Glutamatergic neuron (in vitro differentiated cells): ENCODE measurements around the gene VPS51. TPM values are rescaled to one million over a fixed set of nuclear protein-coding genes. Genes with fewer than 3 reads are reported as not detected.

Source experiments
- DNase-seq: peaks from one replicate; pipeline ENCODE4 v3.0.0; 2022
- H3K27ac Mint-ChIP-seq: one replicate; pipeline ENCODE4 v1.8.0; 2020; ENCODE audit warnings: mild to moderate bottlenecking, mixed read lengths, inconsistent platforms; ENCODE audit not compliant: unreplicated experiment
- H3K27me3 Mint-ChIP-seq: one replicate; pipeline ENCODE4 v1.8.0; 2020; ENCODE audit warnings: mild to moderate bottlenecking, moderate library complexity, mixed read lengths, inconsistent platforms; ENCODE audit not compliant: unreplicated experiment
- H3K36me3 Mint-ChIP-seq: one replicate; pipeline ENCODE4 v1.8.0; 2020; ENCODE audit warnings: mild to moderate bottlenecking, mixed read lengths, inconsistent platforms; ENCODE audit not compliant: unreplicated experiment
- H3K4me1 Mint-ChIP-seq: one replicate; pipeline ENCODE4 v1.8.0; 2020; ENCODE audit warnings: mild to moderate bottlenecking, low read depth, mixed read lengths, inconsistent platforms; ENCODE audit not compliant: unreplicated experiment
- H3K4me3 Mint-ChIP-seq: one replicate; pipeline ENCODE4 v1.8.0; 2020; ENCODE audit warnings: mild to moderate bottlenecking, mixed read lengths, inconsistent platforms; ENCODE audit not compliant: unreplicated experiment
- H3K9me3 Mint-ChIP-seq: one replicate; pipeline ENCODE4 v1.8.0; 2020; ENCODE audit warnings: mild to moderate bottlenecking, moderate library complexity, mixed read lengths, inconsistent platforms; ENCODE audit not compliant: unreplicated experiment
- total RNA-seq: library from RNA; stranded (reverse); fragmentation: NEBNext Ultra II Directional; extraction: Animal tissue kit (Norgen Biotek cat#: 25700); gene quantifications from one replicate; pipeline ENCODE4 v1.2.1, GENCODE V29; 2021; ENCODE audit not compliant: unreplicated experiment
- TF ChIP-seq, protein P1 (sequence below): fragments of 200-600 bp; sonication (generic); IDR thresholded peaks from one replicate; pipeline ENCODE4 v1.5.0; 2021; ENCODE audit not compliant: partially characterized antibody, unreplicated experiment

VPS51 gene
- total RNA-seq, 1 donor from 2014 or later: 105 TPM

DNA sequence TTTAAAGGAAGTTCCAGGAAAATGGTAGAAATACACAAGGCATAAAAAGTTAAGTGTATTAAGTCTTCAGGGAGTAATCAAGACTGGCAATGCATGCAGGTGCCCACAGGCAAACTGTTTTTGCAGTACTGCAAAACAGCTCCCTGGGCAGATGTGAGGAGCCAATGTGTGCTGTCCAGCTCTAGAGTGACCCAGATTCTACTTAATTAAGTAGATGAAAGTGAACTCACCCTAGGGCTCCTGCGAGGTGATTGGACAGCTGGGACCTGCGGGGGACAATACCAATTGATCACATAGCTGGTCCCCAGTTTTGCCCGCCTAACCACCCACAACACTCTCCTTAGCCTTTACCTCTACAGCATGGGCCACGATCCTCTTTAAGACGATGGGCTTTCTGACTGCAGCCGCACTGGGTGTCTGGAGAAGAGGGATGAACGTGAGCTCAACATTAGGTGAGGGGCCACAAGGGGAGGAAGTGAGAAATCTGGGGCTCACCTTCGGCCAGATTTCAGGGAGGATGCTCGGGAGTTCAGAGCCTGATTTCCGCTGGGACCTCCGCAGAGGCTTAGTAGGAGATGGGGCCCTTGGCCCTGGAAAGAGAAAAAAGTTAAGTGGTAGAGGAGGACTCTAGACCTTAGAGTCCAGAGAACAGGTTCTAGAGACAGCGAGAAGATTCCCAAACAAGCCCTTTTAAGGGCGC, 12.7 kb upstream of the VPS51 start:
- peak overlapping the region; percentile 52 for H3K27ac Mint-ChIP-seq
- TF ChIP-seq, protein P1, sequence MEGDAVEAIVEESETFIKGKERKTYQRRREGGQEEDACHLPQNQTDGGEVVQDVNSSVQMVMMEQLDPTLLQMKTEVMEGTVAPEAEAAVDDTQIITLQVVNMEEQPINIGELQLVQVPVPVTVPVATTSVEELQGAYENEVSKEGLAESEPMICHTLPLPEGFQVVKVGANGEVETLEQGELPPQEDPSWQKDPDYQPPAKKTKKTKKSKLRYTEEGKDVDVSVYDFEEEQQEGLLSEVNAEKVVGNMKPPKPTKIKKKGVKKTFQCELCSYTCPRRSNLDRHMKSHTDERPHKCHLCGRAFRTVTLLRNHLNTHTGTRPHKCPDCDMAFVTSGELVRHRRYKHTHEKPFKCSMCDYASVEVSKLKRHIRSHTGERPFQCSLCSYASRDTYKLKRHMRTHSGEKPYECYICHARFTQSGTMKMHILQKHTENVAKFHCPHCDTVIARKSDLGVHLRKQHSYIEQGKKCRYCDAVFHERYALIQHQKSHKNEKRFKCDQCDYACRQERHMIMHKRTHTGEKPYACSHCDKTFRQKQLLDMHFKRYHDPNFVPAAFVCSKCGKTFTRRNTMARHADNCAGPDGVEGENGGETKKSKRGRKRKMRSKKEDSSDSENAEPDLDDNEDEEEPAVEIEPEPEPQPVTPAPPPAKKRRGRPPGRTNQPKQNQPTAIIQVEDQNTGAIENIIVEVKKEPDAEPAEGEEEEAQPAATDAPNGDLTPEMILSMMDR: no peak
- peak overlapping the region; percentile 93 for H3K4me3 Mint-ChIP-seq
- peaks cover 5% of the 10 kb centered on the region for H3K27me3 Mint-ChIP-seq
- H3K36me3 Mint-ChIP-seq: no peaks in the 10 kb centered on the region
- H3K9me3 Mint-ChIP-seq: peaks cover 5% of the 10 kb centered on the region
- peaks cover 9% of the 10 kb centered on the region for H3K4me1 Mint-ChIP-seq
- no peak for DNase-seq

DNA sequence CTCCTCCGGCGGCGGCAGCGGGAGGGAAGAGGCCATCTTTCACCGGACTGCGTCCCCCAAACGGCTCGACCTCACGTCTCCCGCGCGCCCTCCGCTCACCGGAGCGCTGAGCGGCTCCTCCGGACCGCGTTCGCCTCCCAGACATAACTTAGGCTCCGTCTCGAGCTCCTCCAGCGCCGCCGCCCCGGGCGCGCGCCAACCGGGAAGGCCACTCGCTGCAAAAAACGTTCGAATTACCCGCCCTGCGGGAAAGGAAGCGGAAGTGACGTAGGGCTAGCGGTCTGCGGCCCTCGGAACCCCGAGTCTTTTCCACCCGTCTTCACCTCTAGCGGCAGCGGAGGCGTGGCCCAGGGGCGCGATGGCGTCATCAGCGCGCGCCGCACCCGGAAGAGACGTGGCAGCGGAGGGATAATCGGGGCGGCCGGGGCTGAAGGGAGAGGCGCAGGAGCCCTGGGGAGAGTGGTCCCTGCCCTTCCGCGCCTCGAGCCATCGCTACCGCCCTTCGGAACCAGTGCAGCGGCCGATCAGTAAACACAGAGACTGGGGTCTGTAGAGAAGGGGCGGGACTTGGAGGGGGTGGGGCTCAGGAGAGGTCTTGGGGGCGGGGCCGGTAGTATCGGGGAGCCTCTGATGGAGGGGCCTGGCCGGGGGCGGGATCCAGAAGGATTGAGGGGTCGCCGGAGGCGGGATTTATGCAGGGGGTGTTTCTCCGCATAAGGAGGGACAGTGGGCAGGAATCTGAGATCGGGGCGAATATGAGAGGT, 12.0 kb upstream of the VPS51 start, which contains the start of the genes CDCA5 and ZFPL1:
CDCA5 (minus strand) TSS at position 207 of the 764 bp plus-strand sequence; CDS start at position 145, 62 bp downstream.
ZFPL1 (plus strand) TSS at position 389 of the 764 bp plus-strand sequence. CDS start 477 bp downstream, outside the sequence.
- DNase-seq: peak; percentile 97
- H3K9me3 Mint-ChIP-seq: peaks cover 5% of the 10 kb centered on the region
- peaks cover 7% of the 10 kb centered on the region for H3K4me1 Mint-ChIP-seq
- TF ChIP-seq, protein P1: no peak
- no peaks in the 10 kb centered on the region for H3K36me3 Mint-ChIP-seq
- peak within 1 kb of the TSS; percentile 93 for H3K4me3 Mint-ChIP-seq
- H3K27me3 Mint-ChIP-seq: peaks cover 8% of the 10 kb centered on the region
- peak within 1 kb of the TSS; percentile 75 for H3K27ac Mint-ChIP-seq

DNA sequence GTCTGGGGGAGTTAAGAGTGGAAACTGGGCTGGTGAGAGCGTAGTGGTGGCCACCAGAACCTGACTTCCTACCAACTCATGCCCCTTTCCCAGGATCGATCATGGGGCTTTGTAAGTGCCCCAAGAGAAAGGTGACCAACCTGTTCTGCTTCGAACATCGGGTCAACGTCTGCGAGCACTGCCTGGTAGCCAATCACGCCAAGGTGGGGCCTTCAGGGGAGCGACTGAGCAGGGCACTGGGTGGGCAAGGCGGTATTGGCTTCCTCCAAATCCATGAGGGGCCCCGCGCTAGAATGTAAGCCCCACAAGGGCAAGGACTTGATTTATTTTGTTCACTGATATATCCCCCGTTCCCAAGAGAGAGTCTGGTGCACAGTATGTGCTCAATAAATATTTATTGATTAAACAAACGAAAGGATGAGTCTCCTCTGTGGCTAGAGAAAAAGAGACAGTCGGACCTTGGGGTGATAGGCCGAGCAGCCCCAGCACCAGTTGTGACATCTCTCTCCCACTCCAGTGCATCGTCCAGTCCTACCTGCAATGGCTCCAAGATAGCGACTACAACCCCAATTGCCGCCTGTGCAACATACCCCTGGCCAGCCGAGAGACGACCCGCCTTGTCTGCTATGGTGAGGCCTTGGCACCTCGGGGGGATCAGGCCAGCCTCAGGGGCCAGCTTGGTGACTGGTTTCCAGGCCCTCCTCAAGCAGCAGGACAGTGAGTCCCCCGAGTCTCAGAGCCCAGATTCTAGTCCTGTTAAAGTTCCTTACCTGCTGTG, 11.2 kb upstream of the VPS51 start:
- no peaks in the 10 kb centered on the region for H3K36me3 Mint-ChIP-seq
- H3K4me3 Mint-ChIP-seq: peak overlapping the region; percentile 93
- H3K4me1 Mint-ChIP-seq: peaks cover 7% of the 10 kb centered on the region
- DNase-seq: no peak
- peak overlapping the region; percentile 75 for H3K27ac Mint-ChIP-seq
- TF ChIP-seq, protein P1: no peak
- peaks cover 6% of the 10 kb centered on the region for H3K9me3 Mint-ChIP-seq
- peaks cover 8% of the 10 kb centered on the region for H3K27me3 Mint-ChIP-seq

DNA sequence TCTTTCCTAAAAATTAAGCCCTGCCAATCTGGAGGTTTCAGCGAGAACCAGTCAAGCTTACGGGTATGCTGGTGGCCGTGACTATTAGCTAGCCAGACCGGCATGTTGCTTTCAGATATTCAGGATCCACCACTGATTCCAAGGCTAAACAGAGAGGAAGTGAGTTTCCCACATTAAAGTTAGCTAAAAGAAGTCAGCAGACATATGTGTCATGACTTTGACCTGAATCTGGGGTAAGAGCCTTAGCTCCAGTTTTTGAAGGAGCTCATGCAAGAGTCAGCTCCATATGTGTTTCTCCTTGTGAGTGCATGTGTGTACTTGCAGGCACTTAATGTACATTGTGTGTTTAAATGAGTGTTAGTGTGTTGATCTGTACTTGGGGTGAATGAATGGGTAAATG, 10.6 kb upstream of the VPS51 start:
- Mint-ChIP-seq H3K27ac (no peak overlapping the region), H3K4me3 (peak overlapping the region; percentile 93), H3K36me3 (no peaks in the 10 kb centered on the region), H3K9me3 (peaks cover 6% of the 10 kb centered on the region), H3K4me1 (peaks cover 7% of the 10 kb centered on the region), H3K27me3 (peaks cover 8% of the 10 kb centered on the region)
- DNase-seq: no peak
- TF ChIP-seq, protein P1: no peak
